A549 (cell line): ENCODE results near the gene GLRA3. TPM values are rescaled to one million over a fixed set of nuclear protein-coding genes. Genes with fewer than 3 reads are reported as not detected.

Experiments used
- ATAC-seq, 2 experiments: fragments of 200-7000 bp in 1 of 2; fragments of >200 bp in 1 of 2; cut with Nextera tagmentation in 1 of 2; cut with Tn5 transposase in 1 of 2; 3 replicates each; pipeline versions ENCODE4 v1.8.0 to v1.9.1; 2018 to 2020; ENCODE audit warnings: mild to moderate bottlenecking in 1 of 2, moderate library complexity in 1 of 2
- CTCF ChIA-PET: fragments of 300-600 bp; sonication (Branson Sonifier 250); formaldehyde crosslinking; extraction: SDS; loops from one replicate; lab custom pipeline; 2021; ENCODE audit warnings: antibody characterized with exemption, inconsistent platforms; lab: Yijun Ruan, JAX
- POLR2A ChIA-PET: fragments of 350-600 bp; formaldehyde crosslinking; extraction: SDS; loops from one replicate; lab custom pipeline; 2021; ENCODE audit warnings: antibody characterized with exemption, inconsistent platforms; lab: Yijun Ruan, JAX
- DNase-seq, 2 experiments: peaks; one replicate each; pipeline versions ENCODE4 v3.0.0 to v3.0.0-alpha.2; 2011 to 2016; ENCODE audit warnings: low read depth in 1 of 2, low spot score in 1 of 2
- FAIRE-seq: peaks from 2 replicates; lab custom pipeline; 2011; peaks lifted over from hg19 to GRCh38; lab: Jason Lieb, UNC
- H3K27ac ChIP-seq, 2 experiments: fragments of >200 bp; sonication (Bioruptor Twin); formaldehyde crosslinking; 3 replicates each; pipeline ENCODE4 v1.5.1; 2016 to 2017
- H3K4me1 ChIP-seq: fragments of >200 bp; sonication (Bioruptor Twin); formaldehyde crosslinking; 3 replicates; pipeline ENCODE4 v1.6.1; 2016
- H3K4me2 ChIP-seq: fragments of >200 bp; sonication (Bioruptor Twin); formaldehyde crosslinking; 3 replicates; pipeline ENCODE4 v1.6.1; 2016
- H3K4me3 ChIP-seq: fragments of >200 bp; sonication (Bioruptor Twin); formaldehyde crosslinking; 3 replicates; pipeline ENCODE4 v1.5.1; 2016
- H3K9me3 ChIP-seq: fragments of >200 bp; sonication (Bioruptor Twin); formaldehyde crosslinking; 3 replicates; pipeline ENCODE4 v1.6.1; 2016
- ATOH8 ChIP-seq: fragments of 250-450 bp; sonication (Bioruptor Pico); IDR thresholded peaks from 2 replicates; pipeline ENCODE4 v1.5.0; 2020; ENCODE audit warnings: low read depth, mild to moderate bottlenecking, moderate library complexity
- EHF ChIP-seq: fragments of 250-450 bp; sonication (Bioruptor Pico); IDR thresholded peaks from 2 replicates; pipeline ENCODE4 v1.5.0; 2020; ENCODE audit warnings: mild to moderate bottlenecking
- EHMT2 ChIP-seq: fragments of 200-600 bp; sonication (generic); IDR thresholded peaks from 2 replicates; pipeline ENCODE4 v1.6.1; 2016; ENCODE audit warnings: antibody characterized with exemption, low read depth, mild to moderate bottlenecking, moderate library complexity
- EP300 ChIP-seq, 2 experiments: fragments of >200 bp; sonication (Bioruptor Twin); formaldehyde crosslinking; IDR thresholded peaks; 2 replicates in 1 of 2; 3 replicates in 1 of 2; pipeline ENCODE4 v1.6.1; 2016 to 2017
- ESRRA ChIP-seq: fragments of 150-350 bp; IDR thresholded peaks from 2 replicates; pipeline ENCODE4 v1.6.1; 2014; ENCODE audit warnings: mild to moderate bottlenecking, low read length, borderline replicate concordance
- FOSB ChIP-seq: fragments of 250-450 bp; sonication (Bioruptor Pico); IDR thresholded peaks from 2 replicates; pipeline ENCODE4 v1.5.0; 2020; ENCODE audit warnings: mild to moderate bottlenecking, moderate library complexity
- GATA3 ChIP-seq: IDR thresholded peaks from 2 replicates; pipeline ENCODE4 v1.6.1; 2012; ENCODE audit warnings: borderline replicate concordance
- HDAC2 ChIP-seq: fragments of 200-600 bp; sonication (generic); IDR thresholded peaks from 2 replicates; pipeline ENCODE4 v1.6.1; 2016
- HEYL ChIP-seq: fragments of 250-450 bp; sonication (Bioruptor Pico); IDR thresholded peaks from 2 replicates; pipeline ENCODE4 v1.8.0; 2021; ENCODE audit warnings: mild to moderate bottlenecking, moderate library complexity
- HOXA7 ChIP-seq: fragments of 250-450 bp; sonication (Bioruptor Pico); IDR thresholded peaks from 2 replicates; pipeline ENCODE4 v1.5.0; 2020; ENCODE audit warnings: mild to moderate bottlenecking, moderate library complexity
- HOXB5 ChIP-seq: fragments of 250-450 bp; sonication (Bioruptor Pico); IDR thresholded peaks from 2 replicates; pipeline ENCODE4 v1.5.0; 2020; ENCODE audit warnings: mild to moderate bottlenecking, moderate library complexity
- KDM1A ChIP-seq: fragments of 200-600 bp; sonication (generic); IDR thresholded peaks from 2 replicates; pipeline ENCODE4 v1.6.1; 2016; ENCODE audit warnings: low read depth, mild to moderate bottlenecking
- KDM5A ChIP-seq: fragments of 200-600 bp; sonication (generic); IDR thresholded peaks from 2 replicates; pipeline ENCODE4 v1.6.1; 2016; ENCODE audit warnings: antibody characterized with exemption, mild to moderate bottlenecking
- MAZ ChIP-seq: fragments of 150-350 bp; IDR thresholded peaks from 2 replicates; pipeline ENCODE4 v1.6.1; 2014; ENCODE audit warnings: antibody characterized with exemption, low read depth, low read length, borderline replicate concordance
- NFE2L2 ChIP-seq: fragments of 150-350 bp; conservative IDR thresholded peaks from 2 replicates; pipeline ENCODE4 v1.6.1; 2014; ENCODE audit warnings: low read length
- POLR2AphosphoS2 ChIP-seq: conservative IDR thresholded peaks from 2 replicates; pipeline ENCODE4 v1.6.1; 2012; ENCODE audit warnings: low read length, improper control_type of control experiment, inconsistent platforms
- RAD21 ChIP-seq, 2 experiments: fragments of >200 bp in 1 of 2; sonication (Bioruptor Twin) in 1 of 2; formaldehyde crosslinking in 1 of 2; IDR thresholded peaks in 1 of 2; conservative IDR thresholded peaks in 1 of 2; 2 replicates in 1 of 2; 3 replicates in 1 of 2; pipeline ENCODE4 v1.6.1; 2012 to 2018; ENCODE audit warnings: inconsistent platforms in 1 of 2
- RCOR1 ChIP-seq: fragments of 150-350 bp; IDR thresholded peaks from 2 replicates; pipeline ENCODE4 v1.6.1; 2014; ENCODE audit warnings: antibody characterized with exemption, low read length, low read depth
- RNF2 ChIP-seq: fragments of 200-600 bp; sonication (generic); IDR thresholded peaks from 2 replicates; pipeline ENCODE4 v1.6.1; 2016; ENCODE audit warnings: low read depth, mild to moderate bottlenecking, antibody characterized with exemption, moderate library complexity, borderline replicate concordance
- SMC3 ChIP-seq: fragments of >200 bp; sonication (Bioruptor Twin); formaldehyde crosslinking; IDR thresholded peaks from 3 replicates; pipeline ENCODE4 v1.6.1; 2018; ENCODE audit warnings: inconsistent platforms
- TP53 ChIP-seq: fragments of 250-450 bp; sonication (Bioruptor Pico); IDR thresholded peaks from 2 replicates; pipeline ENCODE4 v1.5.0; 2021; ENCODE audit warnings: mild to moderate bottlenecking, moderate library complexity
- ZC3H11A ChIP-seq: fragments of 450-650 bp; IDR thresholded peaks from 2 replicates; pipeline ENCODE4 v1.6.1; 2014; ENCODE audit warnings: antibody characterized with exemption, mild to moderate bottlenecking
- WGBS: methylation state at CpG from one replicate; pipeline ENCODE4 v1.1.6; 2017; ENCODE audit errors: missing lambda C conversion rate; 5-methylcytosine and 5-hydroxymethylcytosine counted together
- polyA plus RNA-seq, 4 experiments: library from polyadenylated mRNA; depleted of rRNA in 3 of 4; stranded (reverse); fragments of >200 nt; fragmentation: RNase III in 1 of 4; extraction: RNeasy Plus Mini Kit Qiagen cat#74134 plus additional on column Dnase treatment in 1 of 4; gene quantifications; 2 replicates in 3 of 4; 3 replicates in 1 of 4; pipeline ENCODE4 v1.2.3, GENCODE V29; 2011 to 2017
- TF ChIP-seq, protein P1 (sequence below): fragments of 250-450 bp; sonication (Bioruptor Pico); IDR thresholded peaks from 2 replicates; pipeline ENCODE4 v1.5.0; 2021; ENCODE audit warnings: mild to moderate bottlenecking, moderate library complexity, borderline replicate concordance

GLRA3 gene
- polyA plus RNA-seq, 2 of the 4 experiments (the other 2 are of a cell fraction) = 0.01 to 0.04 TPM

DNA sequence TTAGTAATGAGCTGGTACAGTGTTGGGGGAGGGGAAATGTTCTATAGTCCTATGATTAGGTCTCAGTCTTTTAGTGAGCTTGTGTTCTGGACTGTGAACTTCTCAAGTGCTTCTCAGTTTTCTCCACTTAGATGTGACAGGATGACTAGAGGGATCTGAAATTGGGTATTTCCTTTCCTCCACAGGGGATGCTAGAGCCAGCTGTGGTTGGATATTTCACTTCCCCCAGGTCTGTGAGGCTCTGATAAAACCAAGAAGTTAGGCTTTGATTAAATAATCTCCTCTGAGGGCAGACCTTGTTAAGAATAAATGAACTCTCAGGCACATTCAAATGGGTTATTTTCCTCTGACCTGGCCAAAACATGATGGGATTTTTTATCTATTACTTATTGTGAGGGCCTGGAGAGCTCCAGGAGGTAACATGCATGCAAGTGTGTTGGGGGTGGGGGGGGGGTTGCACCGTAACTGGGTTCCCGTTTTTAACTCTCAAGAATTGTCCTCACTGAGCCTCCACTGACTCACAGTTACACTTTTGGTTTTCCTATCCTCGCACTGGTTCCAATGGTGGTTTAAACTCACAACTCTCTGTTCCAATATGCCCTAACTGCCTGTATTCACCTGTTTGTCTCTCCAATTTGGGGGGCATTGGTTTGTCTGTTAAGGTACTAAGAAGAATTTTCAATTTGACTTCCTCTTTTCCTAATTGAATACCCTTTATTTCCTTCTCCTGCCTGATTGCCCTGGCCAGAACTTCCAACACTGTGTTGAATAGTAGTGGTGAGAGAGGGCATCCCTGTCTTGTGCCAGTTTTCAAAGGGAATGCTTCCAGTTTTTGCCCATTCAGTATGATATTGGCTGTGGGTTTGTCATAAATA, 28.1 kb upstream of the GLRA3 start:
- TF ChIP-seq EHF (CRISPR knock-in tag) (no peak), KDM1A (no peak), HOXA7 (no peak), EHMT2 (no peak), MAZ (no peak), ESRRA (no peak), ZC3H11A (no peak), KDM5A (no peak), SMC3 (no peak), RNF2 (no peak), NFE2L2 (no peak), HDAC2 (no peak), HOXB5 (CRISPR knock-in tag) (no peak), RCOR1 (no peak), POLR2AphosphoS2 (no peak)
- Histone ChIP-seq H3K27ac (no peak overlapping the region), H3K4me3 (no peak overlapping the region), H3K4me2 (no peak overlapping the region), H3K9me3 (no peaks in the 10 kb centered on the region), H3K4me1 (no peaks in the 10 kb centered on the region)
- WGBS = 37% methylated on average over 3 of the region's 3 CpGs
- POLR2A ChIA-PET = no interaction called here
- no peak for DNase-seq
- ATAC-seq = no peak
- CTCF ChIA-PET = no interaction called here
- FAIRE-seq = no peak

GRCh38 chr4:174855050-174855449, 26.0 kb upstream of the GLRA3 start:
- H3K27ac ChIP-seq = no peak overlapping the region
- DNase-seq = no peak
- ChIA-PET POLR2A (no interaction called here), CTCF (no interaction called here)
- ATAC-seq = no peak
- FAIRE-seq = no peak
- no peaks in the 10 kb centered on the region for H3K4me1 ChIP-seq
- no peaks in the 10 kb centered on the region for H3K9me3 ChIP-seq
- H3K4me3 ChIP-seq = no peak overlapping the region
- no peak overlapping the region for H3K4me2 ChIP-seq
- 36% methylated on average over 4 of the region's 4 CpGs for WGBS
- no peak for TF ChIP-seq FOSB
- TF ChIP-seq NFE2L2 = no peak
- TF ChIP-seq, protein P1, sequence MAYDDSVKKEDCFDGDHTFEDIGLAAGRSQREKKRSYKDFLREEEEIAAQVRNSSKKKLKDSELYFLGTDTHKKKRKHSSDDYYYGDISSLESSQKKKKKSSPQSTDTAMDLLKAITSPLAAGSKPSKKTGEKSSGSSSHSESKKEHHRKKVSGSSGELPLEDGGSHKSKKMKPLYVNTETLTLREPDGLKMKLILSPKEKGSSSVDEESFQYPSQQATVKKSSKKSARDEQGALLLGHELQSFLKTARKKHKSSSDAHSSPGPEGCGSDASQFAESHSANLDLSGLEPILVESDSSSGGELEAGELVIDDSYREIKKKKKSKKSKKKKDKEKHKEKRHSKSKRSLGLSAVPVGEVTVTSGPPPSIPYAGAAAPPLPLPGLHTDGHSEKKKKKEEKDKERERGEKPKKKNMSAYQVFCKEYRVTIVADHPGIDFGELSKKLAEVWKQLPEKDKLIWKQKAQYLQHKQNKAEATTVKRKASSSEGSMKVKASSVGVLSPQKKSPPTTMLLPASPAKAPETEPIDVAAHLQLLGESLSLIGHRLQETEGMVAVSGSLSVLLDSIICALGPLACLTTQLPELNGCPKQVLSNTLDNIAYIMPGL (CRISPR knock-in tag) = no peak
- TF ChIP-seq GATA3 = no peak
- TF ChIP-seq HEYL = no peak
- no peak for TF ChIP-seq POLR2AphosphoS2
- no peak for TF ChIP-seq RAD21 (conservative IDR thresholded peaks at IDR 0.05 in 1 of 2, IDR thresholded peaks at IDR 0.05 in 1 of 2)
- no peak for TF ChIP-seq KDM5A
- no peak for TF ChIP-seq SMC3
- TF ChIP-seq EP300 (IDR thresholded peaks at IDR 0.05) = no peak
- no peak for TF ChIP-seq ESRRA
- TF ChIP-seq ATOH8 (CRISPR knock-in tag) = no peak
- TF ChIP-seq TP53 = no peak
- no peak for TF ChIP-seq RNF2
- TF ChIP-seq, all 56 proteins: peak for 0
